ENCODE measurements around the gene TLL2. TPM values are rescaled to one million over a fixed set of nuclear protein-coding genes. Genes with fewer than 3 reads are reported as not detected.

The TLL2 gene
- total and polyA plus RNA-seq, 9 donors: 0.53 to 1.8 (median 1.1) TPM

GRCh38 chr10:96333101-96333500 is 180.6 kb downstream of the TLL2 start:
- no peaks in the 10 kb centered on the region for H3K36me3 ChIP-seq (ENCODE audit: control insufficient read depth, insufficient read depth, low read length)
- no peak overlapping the region for H3K27ac ChIP-seq (ENCODE audit: low read length)
- H3K4me3 ChIP-seq (ENCODE audit: low read length): no peak overlapping the region
- H3K9me3 ChIP-seq (replicated peaks; ENCODE audit: control insufficient read depth, low read depth, low read length): no peaks in the 10 kb centered on the region
- H3K4me1 ChIP-seq (ENCODE audit: control insufficient read depth, insufficient read depth, low read length): no peaks in the 10 kb centered on the region
- DNase-seq: no peak
- peaks cover 7% of the 10 kb centered on the region for H3K27me3 ChIP-seq (ENCODE audit: control insufficient read depth, insufficient read depth, low read length)
- no CpG with 5 or more reads among the region's 1 CpG for WGBS (ENCODE audit: insufficient coverage)

- Histone ChIP-seq H3K4me3 (ENCODE audit: low read length) (no peak overlapping the region), H3K27ac (ENCODE audit: low read length) (no peak overlapping the region), H3K4me1 (ENCODE audit: control insufficient read depth, insufficient read depth, low read length) (no peaks in the 10 kb centered on the region), H3K27me3 (ENCODE audit: control insufficient read depth, insufficient read depth, low read length) (peaks cover 11% of the 10 kb centered on the region), H3K36me3 (ENCODE audit: control insufficient read depth, insufficient read depth, low read length) (no peaks in the 10 kb centered on the region), H3K9me3 (replicated peaks; ENCODE audit: control insufficient read depth, low read depth, low read length) (no peaks in the 10 kb centered on the region)
- DNase-seq: no peak
- 75% methylated on average over 6 of the region's 7 CpGs for WGBS (ENCODE audit: insufficient coverage)
These were observed 186.3 kb downstream of the TLL2 start for GRCh38 chr10:96327462-96327861.

- no peak for DNase-seq
- H3K27ac ChIP-seq (ENCODE audit: low read length): no peak overlapping the region
- no CpG with 5 or more reads among the region's 4 CpGs for WGBS (ENCODE audit: insufficient coverage)
- no peaks in the 10 kb centered on the region for H3K9me3 ChIP-seq (replicated peaks; ENCODE audit: control insufficient read depth, low read depth, low read length)
- no peaks in the 10 kb centered on the region for H3K4me1 ChIP-seq (ENCODE audit: control insufficient read depth, insufficient read depth, low read length)
- no peaks in the 10 kb centered on the region for H3K36me3 ChIP-seq (ENCODE audit: control insufficient read depth, insufficient read depth, low read length)
- no peak overlapping the region for H3K4me3 ChIP-seq (ENCODE audit: low read length)
- H3K27me3 ChIP-seq (ENCODE audit: control insufficient read depth, insufficient read depth, low read length): peaks cover 13% of the 10 kb centered on the region
These were observed 187.9 kb downstream of the TLL2 start for GRCh38 chr10:96325719-96326373.

GRCh38 chr10:96324447-96324846 is 189.3 kb downstream of the TLL2 start:
- Histone ChIP-seq H3K4me3 (ENCODE audit: low read length) (no peak overlapping the region), H3K36me3 (ENCODE audit: control insufficient read depth, insufficient read depth, low read length) (no peaks in the 10 kb centered on the region), H3K27ac (ENCODE audit: low read length) (no peak overlapping the region), H3K27me3 (ENCODE audit: control insufficient read depth, insufficient read depth, low read length) (peaks cover 10% of the 10 kb centered on the region), H3K9me3 (replicated peaks; ENCODE audit: control insufficient read depth, low read depth, low read length) (no peaks in the 10 kb centered on the region), H3K4me1 (ENCODE audit: control insufficient read depth, insufficient read depth, low read length) (no peaks in the 10 kb centered on the region)
- WGBS (ENCODE audit: insufficient coverage): 75% methylated on average over 2 of the region's 2 CpGs
- DNase-seq: no peak

- DNase-seq: no peak
These were observed 191.5 kb downstream of the TLL2 start for GRCh38 chr10:96322275-96322674.

GRCh38 chr10:96321822-96322221 is 191.9 kb downstream of the TLL2 start:
- Histone ChIP-seq H3K4me3 (ENCODE audit: low read length) (no peak overlapping the region), H3K27me3 (ENCODE audit: control insufficient read depth, insufficient read depth, low read length) (peaks cover 5% of the 10 kb centered on the region), H3K4me1 (ENCODE audit: control insufficient read depth, insufficient read depth, low read length) (no peaks in the 10 kb centered on the region), H3K9me3 (replicated peaks; ENCODE audit: control insufficient read depth, low read depth, low read length) (no peaks in the 10 kb centered on the region), H3K27ac (ENCODE audit: low read length) (no peak overlapping the region), H3K36me3 (ENCODE audit: control insufficient read depth, insufficient read depth, low read length) (no peaks in the 10 kb centered on the region)
- WGBS (ENCODE audit: insufficient coverage): 27% methylated on average over 2 of the region's 5 CpGs
- DNase-seq: no peak

More at GRCh38 chr10:96322275-96322674, 191.5 kb downstream of the TLL2 start:
- no peak overlapping the region for H3K27ac ChIP-seq (ENCODE audit: low read length)
- no peaks in the 10 kb centered on the region for H3K4me1 ChIP-seq (ENCODE audit: control insufficient read depth, insufficient read depth, low read length)
- H3K4me3 ChIP-seq (ENCODE audit: low read length): no peak overlapping the region
- H3K36me3 ChIP-seq (ENCODE audit: control insufficient read depth, insufficient read depth, low read length): no peaks in the 10 kb centered on the region
- no CpG with 5 or more reads among the region's 1 CpG for WGBS (ENCODE audit: insufficient coverage)
- no peaks in the 10 kb centered on the region for H3K9me3 ChIP-seq (replicated peaks; ENCODE audit: control insufficient read depth, low read depth, low read length)
- H3K27me3 ChIP-seq (ENCODE audit: control insufficient read depth, insufficient read depth, low read length): peaks cover 5% of the 10 kb centered on the region

GRCh38 chr10:96319754-96320474 is 193.8 kb downstream of the TLL2 start:
- Histone ChIP-seq H3K4me3 (ENCODE audit: low read length) (no peak overlapping the region), H3K9me3 (replicated peaks; ENCODE audit: control insufficient read depth, low read depth, low read length) (no peaks in the 10 kb centered on the region), H3K36me3 (ENCODE audit: control insufficient read depth, insufficient read depth, low read length) (no peaks in the 10 kb centered on the region), H3K4me1 (ENCODE audit: control insufficient read depth, insufficient read depth, low read length) (no peaks in the 10 kb centered on the region), H3K27ac (ENCODE audit: low read length) (no peak overlapping the region), H3K27me3 (ENCODE audit: control insufficient read depth, insufficient read depth, low read length) (peaks cover 7% of the 10 kb centered on the region)
- WGBS (ENCODE audit: insufficient coverage): no CpG with 5 or more reads among the region's 3 CpGs
- DNase-seq: peak; percentile 25

GRCh38 chr10:96317067-96317833 is 196.5 kb downstream of the TLL2 start:
- peaks cover 4% of the 10 kb centered on the region for H3K27me3 ChIP-seq (ENCODE audit: control insufficient read depth, insufficient read depth, low read length)
- no peak overlapping the region for H3K4me3 ChIP-seq (ENCODE audit: low read length)
- 67% methylated on average over 1 of the region's 4 CpGs for WGBS (ENCODE audit: insufficient coverage)
- H3K27ac ChIP-seq (ENCODE audit: low read length): no peak overlapping the region
- no peak for DNase-seq
- H3K9me3 ChIP-seq (replicated peaks; ENCODE audit: control insufficient read depth, low read depth, low read length): no peaks in the 10 kb centered on the region
- H3K36me3 ChIP-seq (ENCODE audit: control insufficient read depth, insufficient read depth, low read length): no peaks in the 10 kb centered on the region
- no peaks in the 10 kb centered on the region for H3K4me1 ChIP-seq (ENCODE audit: control insufficient read depth, insufficient read depth, low read length)

All from muscle of leg (tissue), 11 donors.